Fibroblast of the aortic adventitia (primary cell): Measurements from ENCODE around the gene P2RX5. TPM values are rescaled to one million over a fixed set of nuclear protein-coding genes. Genes with fewer than 3 reads are reported as not detected.
"Not testable (repeated sequence)": the region's sequence is repeated elsewhere in the genome, so short reads cannot be mapped to it uniquely, and the experiment has no call there.

ENCODE experiments used
- DNase-seq: peaks from one replicate; pipeline ENCODE4 v3.0.0-alpha.2; 2010; ENCODE audit warnings: low read depth
- H3K4me3 ChIP-seq: 2 replicates; pipeline ENCODE4 v1.5.1; 2011; ENCODE audit warnings: low read depth, mild to moderate bottlenecking, control low read depth, low read length, moderate library complexity
- total RNA-seq: library from RNA; depleted of rRNA; stranded (reverse); fragments of >200 nt; gene quantifications from 2 replicates; pipeline ENCODE4 v1.2.3, GENCODE V29; 2012; ENCODE audit warnings: low replicate concordance
- TF ChIP-seq, protein P1 (sequence below): IDR thresholded peaks from 2 replicates; pipeline ENCODE4 v1.5.1; 2011; ENCODE audit warnings: mild to moderate bottlenecking, low read length, control low read depth, inconsistent platforms; ENCODE audit not compliant: insufficient read depth

P2RX5 gene
- total RNA-seq, 1 donor, result 0.27 TPM

GRCh38 chr17:3712811-3713463, 17.0 kb upstream of the P2RX5 start:
- TF ChIP-seq, protein P1, sequence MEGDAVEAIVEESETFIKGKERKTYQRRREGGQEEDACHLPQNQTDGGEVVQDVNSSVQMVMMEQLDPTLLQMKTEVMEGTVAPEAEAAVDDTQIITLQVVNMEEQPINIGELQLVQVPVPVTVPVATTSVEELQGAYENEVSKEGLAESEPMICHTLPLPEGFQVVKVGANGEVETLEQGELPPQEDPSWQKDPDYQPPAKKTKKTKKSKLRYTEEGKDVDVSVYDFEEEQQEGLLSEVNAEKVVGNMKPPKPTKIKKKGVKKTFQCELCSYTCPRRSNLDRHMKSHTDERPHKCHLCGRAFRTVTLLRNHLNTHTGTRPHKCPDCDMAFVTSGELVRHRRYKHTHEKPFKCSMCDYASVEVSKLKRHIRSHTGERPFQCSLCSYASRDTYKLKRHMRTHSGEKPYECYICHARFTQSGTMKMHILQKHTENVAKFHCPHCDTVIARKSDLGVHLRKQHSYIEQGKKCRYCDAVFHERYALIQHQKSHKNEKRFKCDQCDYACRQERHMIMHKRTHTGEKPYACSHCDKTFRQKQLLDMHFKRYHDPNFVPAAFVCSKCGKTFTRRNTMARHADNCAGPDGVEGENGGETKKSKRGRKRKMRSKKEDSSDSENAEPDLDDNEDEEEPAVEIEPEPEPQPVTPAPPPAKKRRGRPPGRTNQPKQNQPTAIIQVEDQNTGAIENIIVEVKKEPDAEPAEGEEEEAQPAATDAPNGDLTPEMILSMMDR, result no peak
- no peak for DNase-seq
- H3K4me3 ChIP-seq, result no peak overlapping the region

DNA sequence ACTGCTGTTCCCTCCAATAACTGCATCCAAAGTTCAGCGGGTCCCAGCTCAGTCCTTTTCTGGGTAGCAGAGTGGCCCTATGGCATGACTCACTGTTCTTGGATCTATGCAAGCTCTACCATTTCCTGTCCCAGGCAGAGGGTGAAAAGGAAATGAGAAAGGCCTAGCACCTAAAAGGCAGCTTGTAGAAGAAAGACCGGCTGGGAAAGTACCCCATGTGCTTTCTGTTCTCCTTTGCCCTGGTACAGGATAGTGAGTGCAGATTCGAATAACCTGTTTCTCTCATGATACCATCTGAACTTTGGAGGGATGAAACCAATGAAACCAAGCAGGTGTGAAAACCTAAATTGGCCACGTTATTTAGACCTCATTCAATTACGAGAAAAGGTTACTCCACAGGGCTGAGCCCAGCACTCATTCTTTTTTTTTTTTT, 15.0 kb upstream of the P2RX5 start:
- TF ChIP-seq, protein P1, result no peak
- peak; percentile 26 for DNase-seq
- no peak overlapping the region for H3K4me3 ChIP-seq

DNA sequence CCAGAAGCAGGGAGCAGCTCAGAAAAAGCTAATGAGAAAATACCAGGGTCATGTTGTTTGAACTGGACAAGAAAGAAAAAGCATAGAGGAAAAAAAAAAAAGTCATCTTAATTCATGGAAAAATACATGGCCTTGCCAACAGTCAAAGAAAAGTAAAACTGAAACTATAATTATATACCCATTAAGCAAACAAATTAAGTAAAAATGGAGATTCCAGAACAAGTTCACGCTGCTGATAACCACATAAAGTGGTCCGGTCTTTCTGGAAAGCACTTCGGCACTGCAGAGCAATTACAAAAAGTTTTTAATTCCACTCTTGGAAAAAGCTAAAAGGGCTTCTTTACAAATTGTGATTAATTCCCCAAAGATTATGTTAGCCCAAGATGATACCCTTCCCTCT, 12.4 kb upstream of the P2RX5 start:
- TF ChIP-seq, protein P1, result no peak
- no peak for DNase-seq
- no peak overlapping the region for H3K4me3 ChIP-seq

DNA sequence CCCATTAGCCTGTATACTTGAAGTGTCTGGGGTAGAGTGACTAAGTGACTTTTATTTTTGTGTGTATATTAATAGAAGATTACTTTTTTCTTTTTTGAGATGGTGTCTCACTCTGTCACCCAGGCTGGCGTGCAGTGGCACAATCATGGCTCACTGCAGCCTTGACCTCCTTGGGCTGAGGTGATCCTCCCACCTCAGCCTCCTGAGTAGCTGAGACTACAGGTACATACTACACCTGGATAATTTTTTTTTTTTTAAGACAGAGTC, 9.7 kb upstream of the P2RX5 start:
- not testable (repeated sequence) for DNase-seq, H3K4me3 ChIP-seq

DNA sequence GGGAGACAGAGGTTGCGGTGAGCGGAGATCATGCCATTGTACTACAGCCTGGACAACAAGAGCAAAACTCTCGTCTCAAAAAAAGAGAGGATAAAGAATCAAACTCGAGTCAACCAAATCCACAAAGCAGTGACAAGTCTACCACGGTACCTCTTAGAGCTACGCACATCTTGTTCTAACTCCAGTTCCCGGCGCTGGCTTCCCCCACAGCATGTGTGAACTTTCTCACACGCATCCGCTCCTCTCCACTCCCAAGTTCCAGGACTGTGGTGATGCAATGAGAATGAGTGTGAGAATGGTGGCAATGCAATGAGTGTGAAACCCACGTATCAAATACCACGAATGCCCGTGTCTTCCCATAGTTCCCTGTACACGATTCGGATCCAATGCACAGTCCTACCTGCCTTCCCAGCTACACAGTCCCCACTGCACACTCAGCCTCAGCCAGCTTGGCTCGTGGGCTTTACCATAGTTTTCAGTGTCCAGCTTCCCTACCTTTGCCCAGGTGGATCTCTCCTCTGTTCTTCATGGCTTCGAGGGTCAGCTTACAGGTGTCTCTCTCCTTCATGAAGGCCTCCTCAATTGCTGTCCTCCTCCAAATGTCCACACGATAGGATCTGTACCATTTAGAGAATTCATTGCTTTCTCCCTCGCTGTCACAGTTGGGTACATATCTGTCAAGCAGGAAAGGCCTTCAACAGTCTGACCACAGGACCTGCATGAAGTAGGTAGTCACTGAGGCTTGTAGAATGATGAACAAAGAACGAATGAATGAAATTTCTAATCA, 9.2 kb upstream of the P2RX5 start:
- TF ChIP-seq, protein P1, result no peak
- no peak overlapping the region for H3K4me3 ChIP-seq
- no peak for DNase-seq

DNA sequence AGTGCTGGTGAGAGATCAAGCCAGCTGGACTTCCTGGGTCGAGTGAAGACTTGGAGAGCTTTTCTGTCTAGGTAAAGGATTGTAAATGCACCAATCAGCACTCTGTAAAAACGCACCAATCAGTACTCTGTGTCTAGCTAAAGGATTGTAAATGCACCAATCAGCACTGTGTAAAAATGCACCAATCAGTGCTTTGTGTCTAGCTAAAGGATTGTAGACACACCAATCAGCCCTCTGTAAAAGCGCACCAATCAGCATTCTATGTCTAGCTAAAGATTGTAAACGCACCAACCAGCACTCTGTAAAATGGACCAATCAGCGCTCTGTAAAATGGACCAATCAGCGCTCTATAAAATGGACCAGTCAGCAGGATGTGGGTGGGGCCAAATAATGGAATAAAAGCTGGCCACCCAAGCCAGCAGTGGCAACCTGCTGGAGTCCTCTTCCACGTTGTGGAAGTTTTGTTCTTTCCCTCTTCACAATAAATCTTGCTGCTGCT, 6.1 kb upstream of the P2RX5 start:
- H3K4me3 ChIP-seq, DNase-seq: not testable (repeated sequence)

DNA sequence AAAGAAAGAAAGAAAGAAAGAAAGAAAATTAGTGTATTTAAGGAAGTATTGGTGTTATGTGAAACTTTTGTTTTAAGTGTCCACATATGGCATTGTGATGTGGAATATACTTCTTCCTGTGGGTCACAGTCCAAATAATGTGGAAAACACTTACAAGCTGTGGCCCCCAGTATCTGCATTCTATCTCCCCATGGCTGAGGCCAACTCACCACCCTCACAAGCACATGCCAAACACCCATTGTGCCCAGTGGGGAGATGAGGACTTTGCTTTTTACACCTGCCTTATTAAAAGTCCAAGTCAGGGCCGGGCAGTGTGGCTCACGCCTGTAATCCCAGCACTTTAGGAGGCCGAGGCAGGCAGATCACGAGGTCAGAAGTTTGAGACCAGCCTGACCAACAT, 4.0 kb upstream of the P2RX5 start:
- no peak for DNase-seq
- H3K4me3 ChIP-seq, result no peak overlapping the region
- TF ChIP-seq, protein P1, result no peak

GRCh38 chr17:3698139-3698538, 2.2 kb upstream of the P2RX5 start:
- TF ChIP-seq, protein P1, result no peak
- no peak overlapping the region for H3K4me3 ChIP-seq
- no peak for DNase-seq
